Activated CD8-positive, alpha-beta memory T cell treated with anti-CD3 and anti-CD28 coated beads, Interleukin-2, amount 10 ng/mL, durations not matched to agents 7 days and 5 days (primary cell): ENCODE data around the gene CHD3. TPM values are rescaled to one million over a fixed set of nuclear protein-coding genes. Genes with fewer than 3 reads are reported as not detected.
A peak's percentile ranks its signal among the peaks of the same experiment; 100 is the strongest.
"Not testable (repeated sequence)": the region's sequence is repeated elsewhere in the genome, so short reads cannot be mapped to it uniquely, and the experiment has no call there.

Source experiments
- ATAC-seq: fragments of 150-1000 bp; cut with Tn5 transposase; one replicate; pipeline ENCODE4 v1.10.0; 2021; ENCODE audit warnings: moderate library complexity
- CTCF ChIA-PET: fragments of 350-600 bp; sonication (Branson Sonifier 250); formaldehyde crosslinking; loops from one replicate; lab custom pipeline; 2021; ENCODE audit warnings: antibody characterized with exemption; lab: Charles Lee
- DNase-seq: peaks from one replicate; pipeline ENCODE4 v3.0.0-alpha.2; 2020
- H3K27ac Mint-ChIP-seq: one replicate; pipeline ENCODE4 v1.8.0; 2021; ENCODE audit warnings: mild to moderate bottlenecking, mixed read lengths
- H3K27me3 Mint-ChIP-seq: one replicate; pipeline ENCODE4 v1.8.0; 2021; ENCODE audit warnings: mixed read lengths
- H3K36me3 Mint-ChIP-seq: one replicate; pipeline ENCODE4 v1.8.0; 2021; ENCODE audit warnings: mild to moderate bottlenecking, mixed read lengths
- H3K4me1 Mint-ChIP-seq: one replicate; pipeline ENCODE4 v1.8.0; 2021; ENCODE audit warnings: mixed read lengths
- H3K4me3 Mint-ChIP-seq: one replicate; pipeline ENCODE4 v1.8.0; 2021; ENCODE audit warnings: mild to moderate bottlenecking, moderate library complexity, mixed read lengths
- H3K9me3 Mint-ChIP-seq: one replicate; pipeline ENCODE4 v1.8.0; 2022; ENCODE audit warnings: low read depth, mixed read lengths
- total RNA-seq, 2 experiments: library from RNA; stranded (reverse); gene quantifications; one replicate each; pipeline ENCODE4 v1.2.3, GENCODE V29; 2021

The CHD3 gene
- total RNA-seq, 2 experiments from 2014 or later: 139 to 147 TPM

- H3K9me3 Mint-ChIP-seq: no peaks in the 10 kb centered on the region
- no peak overlapping the region for H3K4me3 Mint-ChIP-seq
- peaks cover 71% of the 10 kb centered on the region for H3K36me3 Mint-ChIP-seq
- no peaks in the 10 kb centered on the region for H3K27me3 Mint-ChIP-seq
- CTCF ChIA-PET: interaction anchor here (1.4 to 2.5 kb wide), 5 partner anchors 9 to 80 kb away, joined by 3 to 13 read pairs (median 11); partner anchors contain the start of genes CNTROB and TRAPPC1
- DNase-seq: no peak
- no peak for ATAC-seq
- H3K27ac Mint-ChIP-seq: no peak overlapping the region
- H3K4me1 Mint-ChIP-seq: peaks cover 1% of the 10 kb centered on the region
Measured at GRCh38 chr17:7944326-7944725, 55.7 kb downstream of the CHD3 start.

- H3K27ac Mint-ChIP-seq: no peak overlapping the region
- no peak overlapping the region for H3K4me3 Mint-ChIP-seq
- ATAC-seq: no peak
- H3K9me3 Mint-ChIP-seq: no peaks in the 10 kb centered on the region
- DNase-seq: no peak
- CTCF ChIA-PET: interaction anchor here (0.6 to 1.5 kb wide), 5 partner anchors 28 to 83 kb away, joined by 3 to 4 read pairs (median 4); no protein-coding TSS in a partner anchor
- H3K36me3 Mint-ChIP-seq: peaks cover 68% of the 10 kb centered on the region
- H3K4me1 Mint-ChIP-seq: peaks cover 9% of the 10 kb centered on the region
- H3K27me3 Mint-ChIP-seq: no peaks in the 10 kb centered on the region
Measured at GRCh38 chr17:7945651-7946050, 57.1 kb downstream of the CHD3 start.

GRCh38 chr17:7946441-7946840, 57.9 kb downstream of the CHD3 start:
- no peak for ATAC-seq
- H3K9me3 Mint-ChIP-seq: no peaks in the 10 kb centered on the region
- no peak for DNase-seq
- CTCF ChIA-PET: interaction anchor here (0.6 to 1.1 kb wide), 2 partner anchors 29 to 42 kb away, joined by 3 to 4 read pairs; no protein-coding TSS in a partner anchor
- H3K27me3 Mint-ChIP-seq: no peaks in the 10 kb centered on the region
- H3K4me3 Mint-ChIP-seq: no peak overlapping the region
- H3K27ac Mint-ChIP-seq: no peak overlapping the region
- H3K4me1 Mint-ChIP-seq: peaks cover 17% of the 10 kb centered on the region
- peaks cover 63% of the 10 kb centered on the region for H3K36me3 Mint-ChIP-seq

- Mint-ChIP-seq H3K4me1 (peaks cover 25% of the 10 kb centered on the region), H3K27ac (no peak overlapping the region), H3K27me3 (no peaks in the 10 kb centered on the region), H3K9me3 (no peaks in the 10 kb centered on the region), H3K4me3 (no peak overlapping the region), H3K36me3 (peaks cover 56% of the 10 kb centered on the region)
- DNase-seq: no peak
- no peak for ATAC-seq
- CTCF ChIA-PET: no interaction called here
Measured at GRCh38 chr17:7947651-7948050, 59.1 kb downstream of the CHD3 start.

GRCh38 chr17:7950578-7950977, 62.0 kb downstream of the CHD3 start:
- Mint-ChIP-seq H3K4me1 (peaks cover 41% of the 10 kb centered on the region), H3K4me3 (no peak overlapping the region), H3K9me3 (no peaks in the 10 kb centered on the region), H3K36me3 (peaks cover 36% of the 10 kb centered on the region), H3K27ac (peak overlapping the region; percentile 86), H3K27me3 (no peaks in the 10 kb centered on the region)
- CTCF ChIA-PET: interaction anchor here (0.9 to 3.1 kb wide), 5 partner anchors 18 to 264 kb away, joined by 3 to 15 read pairs (median 3); partner anchors contain the start of gene RNF227
- no peak for DNase-seq
- ATAC-seq: no peak

GRCh38 chr17:7951143-7951792, 62.7 kb downstream of the CHD3 start:
- CTCF ChIA-PET: interaction anchor here (0.9 to 3.1 kb wide), 5 partner anchors 18 to 265 kb away, joined by 3 to 15 read pairs (median 3); partner anchors contain the start of gene RNF227
- H3K9me3 Mint-ChIP-seq: no peaks in the 10 kb centered on the region
- DNase-seq: peak; percentile 81
- H3K27me3 Mint-ChIP-seq: no peaks in the 10 kb centered on the region
- H3K36me3 Mint-ChIP-seq: peaks cover 31% of the 10 kb centered on the region
- ATAC-seq: peak; percentile 99
- H3K27ac Mint-ChIP-seq: peak overlapping the region; percentile 86
- H3K4me3 Mint-ChIP-seq: peak overlapping the region; percentile 7
- H3K4me1 Mint-ChIP-seq: peaks cover 43% of the 10 kb centered on the region

GRCh38 chr17:7953266-7953665, 64.7 kb downstream of the CHD3 start:
- H3K4me3 Mint-ChIP-seq, ATAC-seq, DNase-seq, H3K27ac Mint-ChIP-seq, H3K27me3 Mint-ChIP-seq, H3K9me3 Mint-ChIP-seq: not testable (repeated sequence)
- CTCF ChIA-PET: interaction anchor here (1.0 to 3.1 kb wide), 4 partner anchors 10 to 121 kb away, joined by 3 to 15 read pairs (median 5); no protein-coding TSS in a partner anchor
- Mint-ChIP-seq H3K36me3 (peaks cover 20% of the 10 kb centered on the region), H3K4me1 (peaks cover 41% of the 10 kb centered on the region)

- DNase-seq (no peak), ATAC-seq (no peak)
- Mint-ChIP-seq H3K27ac (no peak overlapping the region), H3K4me1 (peaks cover 34% of the 10 kb centered on the region), H3K9me3 (no peaks in the 10 kb centered on the region), H3K27me3 (peaks cover 14% of the 10 kb centered on the region), H3K36me3 (no peaks in the 10 kb centered on the region), H3K4me3 (no peak overlapping the region)
- CTCF ChIA-PET: interaction anchor here (0.5 to 1.3 kb wide), 4 partner anchors 24 to 212 kb away, joined by 3 to 5 read pairs (median 4); partner anchors contain the start of gene NAA38
Measured at GRCh38 chr17:7955414-7956227, 67.0 kb downstream of the CHD3 start.

- CTCF ChIA-PET: interaction anchor here (0.5 to 1.3 kb wide), 4 partner anchors 24 to 213 kb away, joined by 3 to 5 read pairs (median 4); partner anchors contain the start of gene NAA38
- DNase-seq (no peak), ATAC-seq (no peak)
- no peak overlapping the region for H3K27ac Mint-ChIP-seq
- H3K27me3 Mint-ChIP-seq: peaks cover 18% of the 10 kb centered on the region
- H3K9me3 Mint-ChIP-seq: no peaks in the 10 kb centered on the region
- no peaks in the 10 kb centered on the region for H3K36me3 Mint-ChIP-seq
- peaks cover 26% of the 10 kb centered on the region for H3K4me1 Mint-ChIP-seq
- no peak overlapping the region for H3K4me3 Mint-ChIP-seq
Measured at GRCh38 chr17:7956228-7956965, 67.8 kb downstream of the CHD3 start.

GRCh38 chr17:7959503-7960253, 71.1 kb downstream of the CHD3 start:
- no peak overlapping the region for H3K27ac Mint-ChIP-seq
- CTCF ChIA-PET: interaction anchor here (1.7 kb wide), 1 partner anchor 30 kb away, joined by 4 read pairs; no protein-coding TSS in a partner anchor

GRCh38 chr17:7961421-7961820, 72.8 kb downstream of the CHD3 start:
- Mint-ChIP-seq H3K36me3 (no peaks in the 10 kb centered on the region), H3K27ac (no peak overlapping the region), H3K4me3 (no peak overlapping the region), H3K27me3 (peaks cover 25% of the 10 kb centered on the region), H3K9me3 (no peaks in the 10 kb centered on the region), H3K4me1 (no peaks in the 10 kb centered on the region)
- no peak for ATAC-seq
- CTCF ChIA-PET: interaction anchor here (0.7 kb wide), 1 partner anchor 149 kb away, joined by 3 read pairs; no protein-coding TSS in a partner anchor
- DNase-seq: no peak

More at GRCh38 chr17:7959503-7960253, 71.1 kb downstream of the CHD3 start:
- Mint-ChIP-seq H3K4me3 (no peak overlapping the region), H3K36me3 (no peaks in the 10 kb centered on the region), H3K4me1 (peaks cover 4% of the 10 kb centered on the region), H3K9me3 (no peaks in the 10 kb centered on the region), H3K27me3 (peaks cover 25% of the 10 kb centered on the region)
- DNase-seq (no peak), ATAC-seq (no peak)
